GM12878 (cell line): ENCODE results near the gene KCNK5. TPM values are rescaled to one million over a fixed set of nuclear protein-coding genes. Genes with fewer than 3 reads are reported as not detected.

Experiments
- ATAC-seq: fragments of 200-7000 bp; cut with Tn5 transposase; 3 replicates; pipeline ENCODE4 v1.9.1; 2020; ENCODE audit warnings: mild to moderate bottlenecking, moderate library complexity
- BruUV-seq: library from RNA; stranded (reverse); fragments of 400-500 nt; replicated peaks from 2 replicates; lab custom pipeline; 2021; lab: Mats Ljungman, UMichigan
- CTCF ChIA-PET: fragments of 300-600 bp; sonication (Branson Sonifier 250); formaldehyde crosslinking; extraction: SDS; loops from one replicate; lab custom pipeline; 2021; ENCODE audit warnings: inconsistent platforms; lab: Yijun Ruan, JAX
- POLR2A ChIA-PET: fragments of 350-600 bp; formaldehyde crosslinking; extraction: SDS; loops from one replicate; lab custom pipeline; 2021; ENCODE audit warnings: inconsistent platforms; lab: Charles Lee
- RAD21 ChIA-PET: fragments of 300-600 bp; sonication (Branson Sonifier 250); formaldehyde crosslinking; loops from one replicate; lab custom pipeline; 2023; ENCODE audit warnings: antibody characterized with exemption; ENCODE audit not compliant: unreplicated experiment; lab: Charles Lee
- SMC1A ChIA-PET: fragments of 300-600 bp; sonication (Branson Sonifier 250); formaldehyde crosslinking; loops from one replicate; lab custom pipeline; 2023; ENCODE audit not compliant: unreplicated experiment, uncharacterized antibody; lab: Charles Lee
- DNase-seq: peaks from one replicate; pipeline ENCODE4 v3.0.0-alpha.2; 2011; ENCODE audit warnings: low read depth, low spot score
- FAIRE-seq: peaks from 3 replicates; lab custom pipeline; 2011; peaks lifted over from hg19 to GRCh38; lab: Jason Lieb, UNC
- H2AFZ ChIP-seq: 2 replicates; pipeline ENCODE4 v1.6.0; 2011; ENCODE audit warnings: low read depth, low read length, control low read depth; ENCODE audit not compliant: control insufficient read depth
- H3K27ac ChIP-seq: 2 replicates; pipeline ENCODE4 v1.5.1; 2011; ENCODE audit warnings: control low read depth; ENCODE audit not compliant: control insufficient read depth, insufficient read depth
- H3K27me3 ChIP-seq, 2 experiments: replicated peaks in 1 of 2; 2 replicates each; pipeline versions ENCODE4 v1.6.0 to v1.6.1; 2011; ENCODE audit warnings: low read length in 1 of 2; ENCODE audit not compliant: control insufficient read depth in 2 of 2, insufficient read depth in 2 of 2
- H3K36me3 ChIP-seq, 2 experiments: 2 replicates each; pipeline ENCODE4 v1.5.1; 2011; ENCODE audit warnings: low read length in 1 of 2; ENCODE audit not compliant: control insufficient read depth in 2 of 2, insufficient read depth in 2 of 2
- H3K4me1 ChIP-seq: 2 replicates; pipeline ENCODE4 v1.6.1; 2011; ENCODE audit warnings: mild to moderate bottlenecking, low read length, moderate library complexity, mixed read lengths; ENCODE audit not compliant: control insufficient read depth, insufficient read depth
- H3K4me2 ChIP-seq: 2 replicates; pipeline ENCODE4 v1.6.0; 2011; ENCODE audit warnings: control low read depth; ENCODE audit not compliant: control insufficient read depth, insufficient read depth
- H3K4me3 ChIP-seq: fragments of 200-600 bp; sonication (generic); 2 replicates; pipeline ENCODE4 v1.5.1; 2016
- H3K79me2 ChIP-seq: 2 replicates; pipeline ENCODE4 v1.6.0; 2011; ENCODE audit warnings: low read length; ENCODE audit not compliant: control insufficient read depth, insufficient read depth
- H3K9ac ChIP-seq: 2 replicates; pipeline ENCODE4 v1.8.0; 2011; ENCODE audit warnings: low read length, control low read depth, mixed read lengths; ENCODE audit not compliant: control insufficient read depth, insufficient read depth
- H3K9me3 ChIP-seq: replicated peaks from 3 replicates; pipeline ENCODE4 v1.5.1; 2011; ENCODE audit warnings: mild to moderate bottlenecking, low read length; ENCODE audit not compliant: control insufficient read depth, insufficient read depth
- H4K20me1 ChIP-seq: 2 replicates; pipeline ENCODE4 v1.6.0; 2011; ENCODE audit not compliant: control insufficient read depth, insufficient read depth
- CTCF ChIP-seq, 3 experiments: IDR thresholded peaks in 2 of 3; conservative IDR thresholded peaks in 1 of 3; 2 replicates each; pipeline ENCODE4 v1.5.1; 2011; ENCODE audit warnings: low read depth in 3 of 3, low read length in 3 of 3, mild to moderate bottlenecking in 3 of 3, control low read depth in 2 of 3, moderate library complexity in 2 of 3, inconsistent platforms in 1 of 3, mixed read lengths in 1 of 3; ENCODE audit not compliant: control insufficient read depth in 2 of 3, insufficient read depth in 1 of 3; ENCODE audit errors: extremely low read depth in 1 of 3
- RAD21 ChIP-seq: IDR thresholded peaks from 2 replicates; pipeline ENCODE4 v1.6.1; 2011; ENCODE audit warnings: mild to moderate bottlenecking, low read depth, low read length, moderate library complexity; ENCODE audit not compliant: insufficient read depth
- RCOR1 ChIP-seq: conservative IDR thresholded peaks from 2 replicates; pipeline ENCODE4 v1.6.1; 2012; ENCODE audit warnings: low read depth, low read length, improper control_type of control experiment
- SMC3 ChIP-seq: IDR thresholded peaks from 2 replicates; pipeline ENCODE4 v1.6.1; 2011; ENCODE audit warnings: low read length, improper control_type of control experiment, borderline replicate concordance
- TAF1 ChIP-seq: IDR thresholded peaks from 2 replicates; pipeline ENCODE4 v1.6.1; 2011; ENCODE audit warnings: mild to moderate bottlenecking, low read depth, low read length, borderline replicate concordance
- WGBS: methylation state at CpG from one replicate; pipeline ENCODE4 v1.1.6; 2016; ENCODE audit warnings: low lambda C conversion rate; ENCODE audit not compliant: insufficient replicate concordance, insufficient coverage; ENCODE audit errors: missing lambda C conversion rate; 5-methylcytosine and 5-hydroxymethylcytosine counted together
- in situ Hi-C: fragments of 300-500 bp; cut with MboI; formaldehyde crosslinking; loops from 9 replicates; pipeline ENCODE4 v1.14.3; 2018; ENCODE audit warnings: mixed read lengths
- intact Hi-C: fragments of 100-400 bp; cut with micrococcal nuclease; formaldehyde crosslinking; loops from one replicate; pipeline ENCODE4 v1.14.2; 2022; ENCODE audit not compliant: unreplicated experiment
- polyA plus RNA-seq, 11 experiments: library from polyadenylated mRNA; depleted of rRNA in 4 of 11; unstranded in 6 of 11; stranded (reverse) in 5 of 11; fragments of >200 nt; fragmentation: Nextera tagmentation in 4 of 11; fragmentation: Illumina TruSeq in 1 of 11; extraction: Ambion mirVana in 4 of 11; extraction: Trizol in 1 of 11; gene quantifications; 1 replicate in 1 of 11; 2 replicates in 10 of 11; pipeline versions ENCODE4 v1.2.1 to v1.2.3, GENCODE V29; 2011 to 2016; ENCODE audit warnings: inconsistent platforms in 2 of 11, missing spikeins in 2 of 11, low read depth in 1 of 11
- total RNA-seq, 4 experiments: library from RNA; depleted of rRNA in 3 of 4; stranded (reverse); fragments of >200 nt in 3 of 4; fragmentation: Illumina TruSeq in 1 of 4; extraction: Trizol in 1 of 4; gene quantifications; 2 replicates each; pipeline versions ENCODE4 v1.2.1 to v1.2.3, GENCODE V29; 2013 to 2021

The KCNK5 gene
- total and polyA plus RNA-seq, 10 of the 15 experiments (the other 5 are each of a cell fraction or from before 2014, with no cell fraction given), result 0.11 to 4.2 (median 2.1) TPM

- Histone ChIP-seq H3K9me3 (no peaks in the 10 kb centered on the region), H2AFZ (no peak overlapping the region), H3K27me3 (no peaks in the 10 kb centered on the region), H3K36me3 (no peaks in the 10 kb centered on the region), H3K9ac (no peak overlapping the region), H3K4me3 (no peak overlapping the region), H4K20me1 (no peaks in the 10 kb centered on the region), H3K27ac (no peak overlapping the region), H3K4me2 (no peak overlapping the region), H3K79me2 (no peaks in the 10 kb centered on the region), H3K4me1 (no peaks in the 10 kb centered on the region)
- BruUV-seq, result no TSS peak
- DNase-seq (no peak), ATAC-seq (peak; percentile 98), FAIRE-seq (no peak)
- ChIA-PET RAD21 (interaction anchor here (0.7 to 1.7 kb wide), 9 partner anchors 19 to 113 kb away, joined by 3 to 13 read pairs (median 3); no protein-coding TSS in a partner anchor), POLR2A (no interaction called here), CTCF (interaction anchor here (0.9 to 3.5 kb wide), 16 partner anchors 12 to 116 kb away, joined by 3 to 32 read pairs (median 5); partner anchors contain the start of gene KCNK5), SMC1A (interaction anchor here (0.7 to 1.9 kb wide), 8 partner anchors 11 to 295 kb away, joined by 3 to 9 read pairs (median 4); no protein-coding TSS in a partner anchor)
- 59% methylated on average over 15 of the region's 15 CpGs for WGBS
- intact Hi-C loops, result loop anchor here (2.0 kb wide), 1 partner anchor 113 kb away; no protein-coding TSS in a partner anchor
- TF ChIP-seq RAD21 (peak; percentile 53), TAF1 (no peak), RCOR1 (no peak), SMC3 (peak; percentile 61; the same call in 1 of the 2 replicates), CTCF (IDR thresholded peaks at IDR 0.05 in 2 of 3, conservative IDR thresholded peaks at IDR 0.05 in 1 of 3; ENCODE audit: control insufficient read depth in 2 of 3, extremely low read depth in 1 of 3, insufficient read depth in 1 of 3, low read depth in 3 of 3, low read length in 3 of 3) (peak; percentile 56 to 74 (median 57))
- in situ Hi-C loops, result no loop called here
Observed at GRCh38 chr6:39189915-39190544, 39.2 kb downstream of the KCNK5 start.
